Panc1 (cell line): ENCODE measurements around the gene CNPY4. TPM values are rescaled to one million over a fixed set of nuclear protein-coding genes. Genes with fewer than 3 reads are reported as not detected.

Experiments
- ATAC-seq: fragments of 200-7000 bp; cut with Tn5 transposase; 2 replicates; pipeline ENCODE4 v1.9.1; 2020; ENCODE audit warnings: mild to moderate bottlenecking, moderate library complexity
- BruUV-seq: library from RNA; stranded (reverse); fragments of 400-500 nt; replicated peaks from 2 replicates; lab custom pipeline; 2021; lab: Mats Ljungman, UMichigan
- CTCF ChIA-PET: fragments of 300-600 bp; sonication (Branson Sonifier 250); formaldehyde crosslinking; loops from one replicate; lab custom pipeline; 2022; ENCODE audit warnings: antibody characterized with exemption; lab: Charles Lee
- POLR2A ChIA-PET: fragments of 300-600 bp; sonication (Branson Sonifier 250); formaldehyde crosslinking; loops from one replicate; lab custom pipeline; 2022; ENCODE audit warnings: antibody characterized with exemption; lab: Charles Lee
- DNase-seq: peaks from one replicate; pipeline ENCODE4 v3.0.0-alpha.2; 2010; ENCODE audit warnings: low read depth, low spot score
- H3K27ac ChIP-seq: 2 replicates; pipeline ENCODE4 v1.5.1; 2011; ENCODE audit warnings: mild to moderate bottlenecking, low read length, inconsistent platforms
- H3K27me3 ChIP-seq: fragments of 200-500 bp; sonication (Bioruptor generic); 2 replicates; pipeline ENCODE4 v1.6.0; 2014; ENCODE audit warnings: low read length, inconsistent platforms; ENCODE audit not compliant: control insufficient read depth, insufficient read depth
- H3K36me3 ChIP-seq: fragments of 200-500 bp; sonication (Bioruptor generic); 2 replicates; pipeline ENCODE4 v1.5.1; 2014; ENCODE audit warnings: inconsistent platforms, mild to moderate bottlenecking, low read length, moderate library complexity; ENCODE audit not compliant: control insufficient read depth, insufficient read depth
- H3K4me1 ChIP-seq: 2 replicates; pipeline ENCODE4 v1.5.1; 2011; ENCODE audit warnings: inconsistent platforms, mild to moderate bottlenecking, low read length, moderate library complexity; ENCODE audit not compliant: control insufficient read depth, insufficient read depth
- H3K4me3 ChIP-seq, 2 experiments: 2 replicates each; pipeline ENCODE4 v1.5.1; 2011 to 2012; ENCODE audit warnings: low read depth in 2 of 2, low read length in 2 of 2, mild to moderate bottlenecking in 2 of 2, inconsistent platforms in 1 of 2, moderate library complexity in 1 of 2
- H3K9me3 ChIP-seq: fragments of 200-500 bp; sonication (Bioruptor generic); 2 replicates; pipeline ENCODE4 v1.5.1; 2014; ENCODE audit warnings: low read depth, mild to moderate bottlenecking, inconsistent platforms, low read length, moderate library complexity; ENCODE audit not compliant: control insufficient read depth, insufficient read depth
- CTCF ChIP-seq: fragments of 450-650 bp; IDR thresholded peaks from 2 replicates; pipeline ENCODE4 v1.5.1; 2017; ENCODE audit warnings: mild to moderate bottlenecking
- POLR2AphosphoS5 ChIP-seq: IDR thresholded peaks from 2 replicates; pipeline ENCODE4 v1.6.1; 2012; ENCODE audit warnings: mild to moderate bottlenecking, low read depth, low read length, moderate library complexity
- REST ChIP-seq, 2 experiments: IDR thresholded peaks; 2 replicates each; pipeline ENCODE4 v1.6.1; 2011 to 2012; ENCODE audit warnings: low read depth in 2 of 2, control low read depth in 1 of 2, low read length in 1 of 2, mild to moderate bottlenecking in 1 of 2, moderate library complexity in 1 of 2; ENCODE audit not compliant: insufficient read depth in 1 of 2
- SIN3A ChIP-seq: IDR thresholded peaks from 2 replicates; pipeline ENCODE4 v1.6.1; 2012; ENCODE audit warnings: low read depth, mild to moderate bottlenecking, low read length, moderate library complexity, borderline replicate concordance; ENCODE audit not compliant: insufficient read depth
- TCF7L2 ChIP-seq: IDR thresholded peaks from 2 replicates; pipeline ENCODE4 v1.6.1; 2011; ENCODE audit warnings: mild to moderate bottlenecking, low read depth, low read length, inconsistent platforms
- in situ Hi-C: cut with HindIII; loops from 2 replicates; pipeline ENCODE4 v1.10.0; 2016; ENCODE audit warnings: low sequenced_read_pairs, low pct_unique_long_range_greater_than_20kb
- intact Hi-C: fragments of 100-400 bp; cut with micrococcal nuclease; formaldehyde crosslinking; loops from one replicate; pipeline ENCODE4 v1.10.0; 2022; ENCODE audit not compliant: unreplicated experiment
- total RNA-seq: library from RNA; stranded (reverse); gene quantifications from one replicate; pipeline ENCODE4 v1.2.1, GENCODE V29; 2021; ENCODE audit not compliant: unreplicated experiment

CNPY4 gene
- total RNA-seq, 1 experiment from 2014 or later: 12.6 TPM

DNA sequence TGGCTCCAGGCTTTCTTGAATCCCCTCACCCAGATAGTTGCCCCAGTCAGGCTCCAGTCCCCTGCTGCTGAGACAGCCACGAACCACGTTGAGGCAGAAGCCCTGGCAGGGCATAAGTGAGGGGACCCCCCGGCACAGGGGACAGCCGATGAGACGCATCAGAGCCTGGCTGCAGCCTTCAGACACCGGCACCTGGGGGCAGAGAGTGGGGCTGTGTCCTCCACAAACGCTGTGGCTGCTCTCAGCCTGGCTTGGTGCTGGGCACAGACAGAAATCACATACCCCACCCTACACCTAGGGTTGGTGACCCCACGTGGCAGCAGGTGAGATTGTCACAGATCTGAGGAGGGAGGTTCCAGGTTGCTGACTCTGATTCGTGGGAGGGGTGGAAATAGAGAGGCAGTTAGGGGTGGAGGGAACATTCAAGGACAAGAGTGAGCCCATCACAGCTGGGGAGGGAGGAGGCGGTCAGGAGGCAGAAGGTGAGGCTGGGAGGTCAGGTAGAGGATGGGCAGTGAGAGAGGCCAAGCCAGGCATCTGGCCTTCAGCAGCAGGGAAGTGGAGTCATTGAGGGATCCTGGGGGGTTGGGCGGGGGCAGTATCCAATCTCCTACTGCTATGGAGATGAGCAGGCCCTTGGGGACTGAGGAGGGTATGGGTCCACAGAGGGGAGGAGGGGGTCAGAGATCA is 54.5 kb downstream of the CNPY4 start:
- BruUV-seq: no TSS peak
- Histone ChIP-seq H3K4me3 (no peak overlapping the region), H3K27ac (no peak overlapping the region), H3K36me3 (peaks cover 2% of the 10 kb centered on the region; the same call in 1 of the 2 replicates), H3K9me3 (no peaks in the 10 kb centered on the region), H3K4me1 (peaks cover 3% of the 10 kb centered on the region; the same call in 1 of the 2 replicates), H3K27me3 (no peaks in the 10 kb centered on the region)
- TF ChIP-seq REST (IDR thresholded peaks at IDR 0.05; ENCODE audit: insufficient read depth in 1 of 2, low read depth in 2 of 2, low read length in 1 of 2): no peak
- no peak for TF ChIP-seq CTCF
- no peak for TF ChIP-seq TCF7L2
- TF ChIP-seq POLR2AphosphoS5: no peak
- TF ChIP-seq SIN3A: no peak
- ATAC-seq (no peak), DNase-seq (no peak)
- ChIA-PET POLR2A (no interaction called here), CTCF (no interaction called here)
- intact Hi-C loops (no loop called here), in situ Hi-C loops (no loop called here)

GRCh38 chr7:100174582-100174981 is 55.1 kb downstream of the CNPY4 start:
- 0 out of 2 replicates have a peak, but pooled peaks cover 3% of the 10 kb centered on the region for H3K4me1 ChIP-seq
- in situ Hi-C loops: no loop called here
- H3K27me3 ChIP-seq: no peaks in the 10 kb centered on the region
- H3K36me3 ChIP-seq: peaks cover 2% of the 10 kb centered on the region; the same call in 1 of the 2 replicates
- BruUV-seq: no TSS peak
- no peak for TF ChIP-seq SIN3A
- TF ChIP-seq TCF7L2: no peak
- TF ChIP-seq CTCF: no peak
- TF ChIP-seq REST (IDR thresholded peaks at IDR 0.05; ENCODE audit: insufficient read depth in 1 of 2, low read depth in 2 of 2, low read length in 1 of 2): no peak
- TF ChIP-seq POLR2AphosphoS5: no peak
- H3K4me3 ChIP-seq: no peak overlapping the region
- H3K9me3 ChIP-seq: no peaks in the 10 kb centered on the region
- CTCF ChIA-PET: no interaction called here
- POLR2A ChIA-PET: no interaction called here
- intact Hi-C loops: no loop called here
- no peak overlapping the region for H3K27ac ChIP-seq
- DNase-seq: no peak
- ATAC-seq: no peak
